GM12875 (cell line): Measurements from ENCODE around the gene SSTR5.

Experiments used
- H3K4me3 ChIP-seq: one replicate; pipeline ENCODE4 v1.5.1; 2011; ENCODE audit warnings: low read depth, low read length, control low read depth
- CTCF ChIP-seq: IDR thresholded peaks from 2 replicates; pipeline ENCODE4 v1.5.1; 2011; ENCODE audit warnings: low read depth, mild to moderate bottlenecking, control low read depth, inconsistent platforms, low read length, moderate library complexity, borderline replicate concordance; ENCODE audit not compliant: insufficient read depth

The SSTR5 gene

DNA sequence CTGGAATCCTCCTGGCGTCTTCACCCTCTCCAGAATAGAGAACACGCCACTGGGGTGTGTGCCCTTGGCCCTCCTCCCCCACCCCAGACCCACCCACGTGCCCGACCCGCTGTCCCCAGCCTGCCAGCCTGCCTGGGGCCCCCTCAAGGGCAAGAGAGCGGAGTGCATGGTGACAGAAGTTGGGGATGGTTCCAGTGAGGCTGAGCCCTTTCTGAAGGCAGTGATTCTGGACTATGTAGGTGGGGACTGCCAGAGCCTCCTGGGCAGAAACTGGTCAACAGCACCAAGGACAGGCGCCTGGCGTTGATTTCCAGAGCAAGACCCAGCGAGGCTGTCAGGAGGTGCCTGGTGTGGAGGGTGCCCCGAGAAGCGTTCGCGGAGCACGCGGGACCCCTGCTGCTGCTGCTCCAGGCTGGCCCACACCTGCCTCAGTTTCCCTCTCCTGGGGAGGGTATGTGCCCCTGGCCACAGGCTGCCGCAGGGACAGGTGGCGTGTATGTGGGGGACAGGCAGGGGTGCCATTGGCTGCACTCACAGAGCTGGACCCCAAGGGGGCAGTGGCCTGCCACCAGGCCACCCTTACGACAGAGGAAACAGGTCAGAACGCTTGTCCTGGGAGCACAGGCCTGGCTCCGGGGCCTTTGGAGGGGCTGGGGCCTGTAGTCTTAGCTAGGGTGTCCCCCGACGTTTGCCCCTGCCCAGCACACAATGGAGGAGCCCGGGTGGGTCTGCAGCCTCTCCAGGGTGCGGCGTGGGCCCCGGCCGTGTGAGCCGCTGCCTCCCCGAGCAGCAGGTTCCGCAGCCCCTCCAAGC is 1.2 kb downstream of the SSTR5 start:
- TF ChIP-seq CTCF: no peak
- no peak overlapping the region for H3K4me3 ChIP-seq

- TF ChIP-seq CTCF: no peak
- H3K4me3 ChIP-seq: no peak overlapping the region
Observed at GRCh38 chr16:1074379-1074649, 1.8 kb downstream of the SSTR5 start.

DNA sequence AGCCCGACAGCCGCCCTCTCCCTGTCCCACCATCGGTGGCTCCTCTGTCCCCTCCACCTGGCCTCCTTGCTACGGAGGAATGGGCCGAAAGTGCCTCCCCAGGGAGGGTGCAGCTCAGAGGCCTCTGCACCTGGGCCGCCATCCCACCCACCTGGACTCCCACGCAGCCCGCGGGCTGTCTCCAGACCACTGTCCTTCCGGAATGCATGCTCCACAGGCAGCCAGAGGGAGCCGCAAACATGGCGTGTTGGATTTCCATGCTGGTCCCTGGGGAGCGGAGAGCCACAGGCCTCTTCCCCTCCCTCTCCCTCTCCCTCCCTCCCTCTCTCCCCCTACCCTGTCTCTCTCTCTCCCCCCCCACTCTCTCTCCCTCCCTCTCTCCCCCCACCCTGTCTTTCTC is 3.0 kb downstream of the SSTR5 start:
- TF ChIP-seq CTCF: no peak
- H3K4me3 ChIP-seq: no peak overlapping the region

- no peak overlapping the region for H3K4me3 ChIP-seq
- TF ChIP-seq CTCF: no peak
Observed at GRCh38 chr16:1076801-1077576, 4.4 kb downstream of the SSTR5 start.

DNA sequence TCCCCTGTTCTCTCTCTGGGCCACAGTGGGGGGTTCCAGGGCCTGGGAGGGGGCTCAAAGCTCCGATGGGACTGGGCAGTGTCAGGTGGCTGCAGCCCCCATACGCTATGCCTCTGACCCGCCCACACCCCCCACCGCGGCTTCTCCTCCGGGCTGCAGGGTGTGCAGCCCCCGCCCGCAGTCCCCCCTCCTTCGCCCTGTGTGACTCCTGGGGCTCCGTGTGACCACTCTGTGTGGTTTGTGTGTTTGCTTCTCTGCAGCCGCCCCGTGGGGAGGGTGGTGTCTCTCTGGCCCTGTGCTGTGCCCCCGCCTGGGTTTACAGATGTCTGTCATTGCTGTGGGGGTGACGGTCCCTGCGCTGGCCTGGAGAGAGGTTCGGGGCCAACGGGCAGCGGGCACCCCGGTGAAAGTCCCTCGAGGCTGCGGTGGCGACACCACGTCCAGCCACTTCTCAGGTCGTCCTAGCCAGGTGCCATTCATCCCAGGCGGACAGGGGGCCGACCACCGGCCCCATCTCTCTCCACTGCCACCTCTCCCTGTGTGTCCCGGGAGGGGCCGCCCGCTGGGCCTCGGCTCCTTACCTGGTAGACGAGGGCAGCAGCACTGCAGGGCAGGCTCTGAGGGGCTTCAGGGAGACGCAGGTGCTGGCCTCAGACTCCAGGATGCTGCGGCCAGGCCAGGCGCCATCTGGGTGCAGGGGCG is 5.5 kb downstream of the SSTR5 start:
- TF ChIP-seq CTCF: no peak
- H3K4me3 ChIP-seq: no peak overlapping the region

- H3K4me3 ChIP-seq: no peak overlapping the region
- TF ChIP-seq CTCF: no peak
Observed at GRCh38 chr16:1078579-1079021, 6.1 kb downstream of the SSTR5 start.

DNA sequence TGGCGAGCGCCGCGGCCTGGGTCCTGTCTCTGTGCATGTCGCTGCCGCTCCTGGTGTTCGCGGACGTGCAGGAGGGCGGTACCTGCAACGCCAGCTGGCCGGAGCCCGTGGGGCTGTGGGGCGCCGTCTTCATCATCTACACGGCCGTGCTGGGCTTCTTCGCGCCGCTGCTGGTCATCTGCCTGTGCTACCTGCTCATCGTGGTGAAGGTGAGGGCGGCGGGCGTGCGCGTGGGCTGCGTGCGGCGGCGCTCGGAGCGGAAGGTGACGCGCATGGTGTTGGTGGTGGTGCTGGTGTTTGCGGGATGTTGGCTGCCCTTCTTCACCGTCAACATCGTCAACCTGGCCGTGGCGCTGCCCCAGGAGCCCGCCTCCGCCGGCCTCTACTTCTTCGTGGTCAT is 6.8 kb downstream of the SSTR5 start:
- no peak overlapping the region for H3K4me3 ChIP-seq
- TF ChIP-seq CTCF: no peak
